Measurements from ENCODE around the gene CXADR.

The CXADR gene

GRCh38 chr21:17616831-17617230, 104.0 kb downstream of the CXADR start:
- Mint-ChIP-seq H3K36me3 (ENCODE audit: low read depth) (no peaks in the 10 kb centered on the region), H3K27ac (no peak overlapping the region), H3K9me3 (no peaks in the 10 kb centered on the region), H3K4me1 (ENCODE audit: low read depth) (peaks cover 8% of the 10 kb centered on the region), H3K4me3 (no peak overlapping the region), H3K27me3 (ENCODE audit: low read depth) (no peaks in the 10 kb centered on the region)

GRCh38 chr21:17622018-17622417, 109.2 kb downstream of the CXADR start:
- no peak overlapping the region for H3K27ac Mint-ChIP-seq
- H3K4me3 Mint-ChIP-seq: no peak overlapping the region
- H3K4me1 Mint-ChIP-seq (ENCODE audit: low read depth): no peaks in the 10 kb centered on the region
- peaks cover 29% of the 10 kb centered on the region for H3K27me3 Mint-ChIP-seq (ENCODE audit: low read depth)
- no peaks in the 10 kb centered on the region for H3K9me3 Mint-ChIP-seq
- H3K36me3 Mint-ChIP-seq (ENCODE audit: low read depth): no peaks in the 10 kb centered on the region

- Mint-ChIP-seq H3K4me1 (ENCODE audit: low read depth) (no peaks in the 10 kb centered on the region), H3K27me3 (ENCODE audit: low read depth) (peaks cover 9% of the 10 kb centered on the region), H3K4me3 (no peak overlapping the region), H3K36me3 (ENCODE audit: low read depth) (no peaks in the 10 kb centered on the region), H3K9me3 (no peaks in the 10 kb centered on the region), H3K27ac (no peak overlapping the region)
These were observed 118.4 kb downstream of the CXADR start for GRCh38 chr21:17631195-17631594.

GRCh38 chr21:17636711-17637110, 123.9 kb downstream of the CXADR start:
- H3K4me1 Mint-ChIP-seq (ENCODE audit: low read depth): no peaks in the 10 kb centered on the region
- peaks cover 3% of the 10 kb centered on the region for H3K27me3 Mint-ChIP-seq (ENCODE audit: low read depth)
- H3K27ac Mint-ChIP-seq: no peak overlapping the region
- peaks cover 3% of the 10 kb centered on the region for H3K9me3 Mint-ChIP-seq
- no peak overlapping the region for H3K4me3 Mint-ChIP-seq
- no peaks in the 10 kb centered on the region for H3K36me3 Mint-ChIP-seq (ENCODE audit: low read depth)

GRCh38 chr21:17640821-17641220, 128.0 kb downstream of the CXADR start:
- Mint-ChIP-seq H3K9me3 (peaks cover 3% of the 10 kb centered on the region), H3K27me3 (ENCODE audit: low read depth) (no peaks in the 10 kb centered on the region), H3K4me3 (no peak overlapping the region), H3K27ac (no peak overlapping the region), H3K36me3 (ENCODE audit: low read depth) (no peaks in the 10 kb centered on the region), H3K4me1 (ENCODE audit: low read depth) (no peaks in the 10 kb centered on the region)
